Epithelial cell of esophagus (primary cell): Measurements from ENCODE around the gene ACTR2.

ENCODE experiments used
- DNase-seq: peaks from one replicate; pipeline ENCODE4 v3.0.0; 2010; ENCODE audit warnings: low read depth
- H3K4me3 ChIP-seq: 2 replicates; pipeline ENCODE4 v1.5.1; 2011; ENCODE audit warnings: mild to moderate bottlenecking, low read length, control low read depth
- TF ChIP-seq, protein P1 (sequence below): IDR thresholded peaks from 2 replicates; pipeline ENCODE4 v1.5.1; 2011; ENCODE audit warnings: low read depth, mild to moderate bottlenecking, low read length, control low read depth, inconsistent platforms; ENCODE audit not compliant: insufficient read depth; ENCODE audit errors: missing control alignments

ACTR2 gene

DNA sequence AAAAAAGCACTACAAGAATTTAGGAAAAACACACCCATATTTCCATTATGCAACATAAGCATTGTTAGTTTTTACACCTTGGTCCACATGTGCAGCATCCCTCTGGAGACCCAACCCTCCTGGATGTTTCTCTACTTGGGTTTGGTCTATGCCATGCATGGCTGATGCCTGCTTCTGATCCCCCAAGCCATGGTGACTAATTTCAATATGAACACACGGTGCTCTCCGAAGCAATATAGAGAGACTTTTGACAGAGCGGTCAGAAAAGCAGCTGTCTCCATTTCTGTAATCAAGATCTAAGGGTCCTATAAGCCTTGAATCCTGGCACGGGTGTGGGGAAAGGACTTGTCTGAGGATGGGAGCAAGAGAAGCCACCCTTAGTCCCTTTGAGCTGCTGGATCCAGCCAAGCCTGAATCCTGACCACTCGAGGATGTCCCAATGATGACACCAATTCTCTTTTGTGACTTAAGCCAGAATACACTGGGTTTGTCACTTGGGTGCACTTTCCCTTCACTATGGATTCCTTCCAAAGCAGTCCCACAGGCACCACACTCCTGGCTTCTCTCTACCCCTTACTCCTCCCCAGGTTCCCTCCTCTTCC lies 91.5 kb downstream of the ACTR2 start:
- TF ChIP-seq, protein P1, sequence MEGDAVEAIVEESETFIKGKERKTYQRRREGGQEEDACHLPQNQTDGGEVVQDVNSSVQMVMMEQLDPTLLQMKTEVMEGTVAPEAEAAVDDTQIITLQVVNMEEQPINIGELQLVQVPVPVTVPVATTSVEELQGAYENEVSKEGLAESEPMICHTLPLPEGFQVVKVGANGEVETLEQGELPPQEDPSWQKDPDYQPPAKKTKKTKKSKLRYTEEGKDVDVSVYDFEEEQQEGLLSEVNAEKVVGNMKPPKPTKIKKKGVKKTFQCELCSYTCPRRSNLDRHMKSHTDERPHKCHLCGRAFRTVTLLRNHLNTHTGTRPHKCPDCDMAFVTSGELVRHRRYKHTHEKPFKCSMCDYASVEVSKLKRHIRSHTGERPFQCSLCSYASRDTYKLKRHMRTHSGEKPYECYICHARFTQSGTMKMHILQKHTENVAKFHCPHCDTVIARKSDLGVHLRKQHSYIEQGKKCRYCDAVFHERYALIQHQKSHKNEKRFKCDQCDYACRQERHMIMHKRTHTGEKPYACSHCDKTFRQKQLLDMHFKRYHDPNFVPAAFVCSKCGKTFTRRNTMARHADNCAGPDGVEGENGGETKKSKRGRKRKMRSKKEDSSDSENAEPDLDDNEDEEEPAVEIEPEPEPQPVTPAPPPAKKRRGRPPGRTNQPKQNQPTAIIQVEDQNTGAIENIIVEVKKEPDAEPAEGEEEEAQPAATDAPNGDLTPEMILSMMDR: no peak
- H3K4me3 ChIP-seq: no peak overlapping the region
- no peak for DNase-seq

DNA sequence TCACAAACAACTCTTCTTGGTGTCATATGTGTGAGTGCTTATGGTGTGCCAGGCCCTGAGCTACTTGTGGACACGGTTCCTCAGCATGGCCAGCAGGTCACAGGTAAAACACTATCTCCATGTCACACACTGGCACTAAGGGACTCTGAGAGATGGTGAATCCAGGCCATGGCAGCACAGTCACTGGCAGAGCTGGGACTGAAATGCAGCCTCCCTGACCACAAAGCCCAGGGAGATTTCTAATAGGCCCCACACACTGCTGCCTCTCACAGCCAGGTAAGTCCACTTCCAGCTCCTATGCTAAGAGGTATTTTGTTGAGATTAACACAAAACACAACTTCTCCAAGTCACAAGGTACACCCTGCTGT lies 92.0 kb downstream of the ACTR2 start:
- H3K4me3 ChIP-seq: no peak overlapping the region
- no peak for DNase-seq
- TF ChIP-seq, protein P1: no peak

DNA sequence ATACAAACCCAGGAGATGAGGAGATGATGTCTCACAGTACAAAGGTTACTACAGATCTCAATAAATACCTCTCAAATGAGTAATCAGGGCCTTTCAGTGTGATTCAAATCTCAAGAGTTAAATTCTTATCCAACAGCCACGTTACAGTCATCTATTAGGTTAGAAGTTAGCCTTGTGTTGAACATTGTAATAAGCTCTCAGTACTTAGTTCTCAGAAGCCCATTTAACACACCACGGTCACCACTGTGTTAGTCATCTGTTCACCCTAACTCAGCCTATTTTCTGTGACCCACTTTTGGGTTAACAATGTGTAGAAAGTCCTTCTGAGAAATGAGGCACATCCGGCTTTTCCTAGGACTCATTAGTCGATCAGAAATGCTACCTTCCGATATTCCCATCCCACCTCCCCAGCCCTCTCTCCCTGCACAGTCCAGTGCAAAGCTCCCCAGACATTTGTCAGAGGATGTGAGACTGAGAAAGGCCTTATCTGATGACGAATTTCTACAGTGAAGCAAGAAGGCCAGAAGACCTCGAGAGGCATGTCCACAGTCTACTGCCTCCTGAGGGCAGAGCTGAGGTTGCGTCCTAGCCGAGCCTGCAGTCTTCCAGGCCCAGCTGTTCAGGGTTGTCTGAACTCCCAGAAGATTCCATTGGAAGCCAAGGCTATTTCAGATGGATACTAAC lies 92.6 kb downstream of the ACTR2 start:
- DNase-seq: peak; percentile 92
- TF ChIP-seq, protein P1: peak; percentile 56
- no peak overlapping the region for H3K4me3 ChIP-seq
